ENCODE results near the gene SEPSECS.
"Not testable (repeated sequence)": the region's sequence is repeated elsewhere in the genome, so short reads cannot be mapped to it uniquely, and the experiment has no call there.

Gene SEPSECS

GRCh38 chr4:25083441-25083840, 76.8 kb downstream of the SEPSECS start:
- not testable (repeated sequence) for DNase-seq (ENCODE audit: low read depth)

GRCh38 chr4:25081866-25082471, 78.3 kb downstream of the SEPSECS start:
- no peak for DNase-seq (ENCODE audit: low read depth)

GRCh38 chr4:25080571-25080970, 79.7 kb downstream of the SEPSECS start:
- DNase-seq (ENCODE audit: low read depth) = no peak

- no peak for DNase-seq (ENCODE audit: low read depth)
Measured at GRCh38 chr4:25078523-25078922, 81.7 kb downstream of the SEPSECS start.

GRCh38 chr4:25076625-25077398, 83.4 kb downstream of the SEPSECS start:
- DNase-seq (ENCODE audit: low read depth) = no peak

- no peak for DNase-seq (ENCODE audit: low read depth)
Measured at GRCh38 chr4:25075851-25076250, 84.4 kb downstream of the SEPSECS start.

GRCh38 chr4:25075129-25075528, 85.1 kb downstream of the SEPSECS start:
- no peak for DNase-seq (ENCODE audit: low read depth)

- DNase-seq (ENCODE audit: low read depth) = no peak
Measured at GRCh38 chr4:25070545-25070944, 89.7 kb downstream of the SEPSECS start.
